Measurements from ENCODE around the gene CDK18.

The CDK18 gene

DNA sequence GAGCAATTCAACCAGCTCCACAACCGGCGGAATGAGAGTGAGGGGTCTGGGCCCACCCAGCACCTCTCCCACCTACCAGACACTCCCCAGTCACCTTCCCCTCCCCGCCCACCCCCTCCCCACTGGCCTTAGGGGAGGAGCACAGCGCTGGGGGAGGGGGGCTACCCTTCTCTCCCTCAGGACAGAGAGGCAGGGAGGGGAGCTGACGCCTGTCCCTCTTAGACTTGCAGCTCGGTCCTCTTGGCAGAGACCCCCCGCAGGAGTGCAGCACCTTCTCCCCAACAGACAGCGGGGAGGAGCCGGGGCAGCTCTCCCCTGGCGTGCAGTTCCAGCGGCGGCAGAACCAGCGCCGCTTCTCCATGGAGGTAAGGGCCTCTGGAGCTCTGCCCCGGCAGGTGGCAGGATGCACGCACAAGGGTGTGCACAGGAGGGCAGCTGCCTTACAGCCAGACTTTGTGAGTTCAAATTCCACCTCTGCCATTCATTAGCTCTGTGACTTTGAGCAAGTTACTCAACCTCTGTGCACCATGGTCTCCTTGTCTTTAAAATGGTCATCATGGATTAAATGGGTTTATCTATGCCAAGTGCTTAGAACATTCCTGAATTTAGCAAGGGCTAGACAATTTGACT lies 18.9 kb downstream of the CDK18 start:
- DNase-seq (ENCODE audit: low read depth in 3 of 3) = no peak

- peak; percentile 34 to 63 (median 57) for DNase-seq (ENCODE audit: low read depth in 3 of 3)
Measured at GRCh38 chr1:205523891-205524793, 19.7 kb downstream of the CDK18 start.

GRCh38 chr1:205524794-205525101 lies 20.3 kb downstream of the CDK18 start:
- DNase-seq (ENCODE audit: low read depth in 3 of 3) = no peak

GRCh38 chr1:205525495-205526285 lies 21.2 kb downstream of the CDK18 start:
- DNase-seq (ENCODE audit: low read depth in 3 of 3) = no peak

DNA sequence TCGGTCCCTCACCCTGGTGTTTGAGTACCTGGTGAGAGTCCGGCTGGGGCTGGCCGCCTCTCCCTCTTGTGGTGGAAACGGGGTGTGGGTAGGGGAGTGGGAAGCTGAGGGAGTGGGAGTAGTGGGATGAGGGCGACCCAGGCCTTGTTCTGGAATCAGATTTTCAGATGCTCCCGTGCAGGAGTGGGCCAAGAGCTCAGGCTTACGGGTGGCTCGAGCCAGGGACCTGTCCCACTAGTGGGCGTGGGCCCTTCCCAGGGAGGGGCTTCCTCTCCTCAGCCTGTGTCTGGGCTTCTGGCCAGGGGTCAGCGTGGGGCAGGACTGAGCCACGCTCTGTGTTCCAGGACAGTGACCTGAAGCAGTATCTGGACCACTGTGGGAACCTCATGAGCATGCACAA lies 22.0 kb downstream of the CDK18 start:
- no peak for DNase-seq (ENCODE audit: low read depth in 3 of 3)

DNA sequence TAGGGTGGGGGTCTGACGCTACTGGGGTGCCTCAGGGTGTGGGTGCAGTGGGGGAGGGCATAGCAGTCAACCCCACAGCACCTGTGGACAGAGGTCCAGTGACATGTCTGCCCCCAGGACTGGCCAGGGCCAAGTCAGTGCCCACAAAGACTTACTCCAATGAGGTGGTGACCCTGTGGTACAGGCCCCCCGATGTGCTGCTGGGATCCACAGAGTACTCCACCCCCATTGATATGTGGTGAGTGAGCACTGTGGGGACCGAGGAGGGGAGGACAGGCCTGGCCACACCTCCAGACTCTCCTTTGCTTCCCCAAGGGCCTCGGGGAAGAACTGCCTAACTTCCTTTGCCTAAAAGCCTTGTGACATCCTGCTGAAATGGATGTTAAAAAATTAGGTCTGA lies 23.5 kb downstream of the CDK18 start:
- DNase-seq (ENCODE audit: low read depth in 3 of 3) = no peak

- DNase-seq (ENCODE audit: low read depth in 3 of 3) = no peak
Measured at GRCh38 chr1:205528446-205528886, 24.0 kb downstream of the CDK18 start.

GRCh38 chr1:205528887-205529825 lies 24.7 kb downstream of the CDK18 start:
- peak; percentile 61 to 83 (median 82) for DNase-seq (ENCODE audit: low read depth in 3 of 3)

- DNase-seq (ENCODE audit: low read depth in 3 of 3) = no peak
Measured at GRCh38 chr1:205530116-205530515, 25.6 kb downstream of the CDK18 start.

DNA sequence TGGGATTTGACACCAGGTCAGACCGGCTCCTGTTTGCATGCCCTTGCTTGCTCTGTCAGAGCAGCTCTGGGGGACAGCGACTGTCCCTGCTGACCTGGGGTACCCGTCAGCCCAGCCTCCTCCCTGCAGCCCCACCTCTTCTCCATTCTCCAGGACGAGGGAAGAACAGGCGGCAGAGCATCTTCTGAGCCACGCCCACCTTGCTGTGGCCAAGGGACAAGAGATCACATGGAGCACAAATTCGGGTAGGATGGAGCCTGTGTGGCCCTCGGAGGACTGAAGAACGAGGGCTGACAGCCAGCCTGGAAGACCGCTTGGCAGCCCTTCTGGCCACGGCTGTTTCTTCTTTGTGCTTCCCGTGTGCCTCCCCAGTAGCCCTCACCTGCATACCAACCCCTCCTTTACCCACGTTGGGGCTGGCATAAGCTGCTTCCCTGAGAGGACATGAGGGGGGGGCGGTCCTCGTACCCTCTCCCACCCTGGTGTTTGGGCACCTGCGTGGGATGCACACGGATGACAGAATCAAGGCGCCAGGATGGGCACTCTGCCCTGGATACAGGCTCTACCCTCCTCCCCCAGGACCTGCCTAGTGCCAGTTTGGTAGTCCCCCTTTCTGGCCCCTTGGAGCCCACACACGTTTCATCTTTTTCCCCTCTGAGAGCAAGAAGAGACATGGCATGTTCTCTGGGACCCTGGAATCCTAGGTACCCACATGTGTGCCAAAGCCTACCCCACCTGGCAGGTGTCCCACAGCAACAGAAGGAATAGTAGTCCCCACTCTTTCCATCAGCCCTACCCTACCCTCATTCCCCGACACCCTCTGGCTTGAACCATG lies 26.9 kb downstream of the CDK18 start:
- DNase-seq (ENCODE audit: low read depth in 3 of 3) = no peak

DNA sequence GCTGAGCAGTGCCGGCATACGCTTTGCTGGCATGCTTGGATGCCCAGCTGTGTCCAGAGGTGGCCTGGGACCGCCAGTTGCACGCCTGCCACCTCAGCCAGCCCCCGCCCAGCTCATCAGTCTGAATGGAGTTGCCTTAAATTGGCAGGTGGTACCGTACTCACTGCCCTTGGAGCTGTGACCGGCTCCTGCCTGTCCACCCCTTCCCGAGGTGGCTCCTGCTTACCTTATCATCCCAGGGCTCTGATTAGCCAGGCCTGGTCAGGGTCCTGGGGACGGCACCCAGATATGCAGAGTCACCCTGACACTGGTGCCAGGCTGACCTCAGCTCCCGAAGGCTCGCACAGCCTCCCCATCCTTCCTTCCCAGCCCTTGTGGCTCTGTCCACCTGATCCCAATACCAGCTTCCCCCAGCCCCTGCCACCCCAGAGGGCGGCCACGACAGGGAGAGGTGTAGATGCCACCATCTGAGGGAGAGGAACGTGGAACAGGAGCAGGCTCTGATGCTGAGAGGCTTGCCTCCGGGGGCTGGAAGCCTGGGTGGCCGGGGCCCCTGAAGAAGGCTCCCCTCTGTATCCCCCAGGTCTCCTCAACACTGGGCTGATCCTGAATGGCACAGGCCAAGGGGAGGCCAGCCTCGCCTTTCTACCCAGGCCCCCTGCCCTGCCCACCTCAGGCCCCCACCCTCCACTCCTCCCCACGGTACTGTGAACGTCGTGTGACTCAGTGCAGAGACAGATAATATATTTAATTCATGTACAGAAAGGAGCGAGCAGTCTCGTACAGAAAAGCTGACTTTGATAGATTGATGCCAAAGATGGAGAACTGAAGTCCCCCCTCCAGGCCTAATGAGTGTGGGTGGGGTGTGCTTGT lies 27.8 kb downstream of the CDK18 start:
- DNase-seq (ENCODE audit: low read depth in 3 of 3) = no peak

- no peak for DNase-seq (ENCODE audit: low read depth in 3 of 3)
Measured at GRCh38 chr1:205532996-205533735, 28.7 kb downstream of the CDK18 start.

- DNase-seq (ENCODE audit: low read depth in 3 of 3) = no peak
Measured at GRCh38 chr1:205533748-205534443, 29.4 kb downstream of the CDK18 start.

- DNase-seq (ENCODE audit: low read depth in 3 of 3) = no peak
Measured at GRCh38 chr1:205534444-205534985, 30.0 kb downstream of the CDK18 start.

DNA sequence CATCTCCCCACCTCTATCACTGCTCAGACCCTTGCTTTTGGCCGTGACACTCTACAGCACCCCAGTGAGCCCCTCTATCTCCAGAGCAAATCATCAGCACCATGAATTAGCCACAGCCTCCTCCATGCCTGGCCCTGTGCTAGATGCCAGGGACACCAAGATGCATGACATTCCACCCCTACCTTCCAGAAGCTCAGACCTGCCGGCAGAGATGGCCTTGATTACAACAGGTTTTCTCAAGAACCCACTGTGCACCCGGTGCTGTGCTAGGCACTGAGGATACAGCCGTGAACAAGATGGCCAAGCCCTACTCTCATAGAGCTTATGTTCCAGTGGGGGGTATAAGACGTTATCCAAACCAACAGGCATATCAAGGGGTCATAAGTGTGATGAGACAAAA lies 30.6 kb downstream of the CDK18 start:
- DNase-seq (ENCODE audit: low read depth in 3 of 3) = no peak

DNA sequence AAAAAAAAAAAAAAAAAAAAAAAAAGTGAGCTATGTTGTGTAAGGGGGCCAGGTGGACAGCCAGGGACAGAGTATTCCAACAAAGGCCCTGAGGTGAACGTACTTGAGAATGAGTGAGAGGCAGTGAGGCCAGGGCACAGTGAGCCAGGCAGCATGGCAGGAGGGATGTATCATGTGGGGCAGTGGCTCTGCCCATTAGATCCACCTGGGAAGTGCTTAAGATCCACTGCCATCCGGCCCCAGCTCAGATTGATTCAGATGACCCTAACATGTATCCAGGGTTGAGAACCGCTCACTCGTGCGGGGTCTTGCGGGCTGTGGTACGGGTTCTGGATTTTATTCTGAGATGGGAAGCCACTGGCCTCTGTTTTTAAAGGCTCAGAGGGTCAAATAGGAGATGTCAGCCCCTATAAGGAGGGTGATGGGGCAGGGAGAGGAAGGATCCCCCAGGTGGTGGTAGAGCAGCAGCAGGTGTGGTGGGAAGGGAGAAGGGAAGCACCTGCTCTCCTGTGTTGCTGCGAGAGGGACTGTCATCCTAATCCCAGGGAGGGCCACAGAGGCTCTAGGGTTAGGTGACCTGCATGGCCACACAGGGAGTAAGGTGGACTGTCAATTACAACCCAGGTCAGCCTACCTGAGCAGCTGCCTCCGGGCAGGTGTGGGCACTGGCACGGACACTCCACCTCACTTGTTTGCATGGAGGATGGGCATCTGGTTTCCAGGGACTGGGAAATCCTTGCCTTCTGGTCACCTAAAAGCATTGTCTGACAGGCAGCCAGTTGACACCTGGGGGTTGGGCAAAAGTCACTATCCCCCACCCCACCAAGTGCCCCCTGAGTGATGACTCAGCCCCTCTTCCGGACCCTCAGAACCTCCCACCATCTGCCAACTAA lies 31.6 kb downstream of the CDK18 start:
- no peak for DNase-seq (ENCODE audit: low read depth in 3 of 3)

All from stimulated activated CD4-positive, alpha-beta T cell treated with anti-CD3 and anti-CD28 coated beads, TNF-alpha, amount 100 ng/mL, for 48 hours (primary cell).